ENCODE results near the gene DPPA2.
"Not testable (repeated sequence)": the region's sequence is repeated elsewhere in the genome, so short reads cannot be mapped to it uniquely, and the experiment has no call there.

The DPPA2 gene

DNA sequence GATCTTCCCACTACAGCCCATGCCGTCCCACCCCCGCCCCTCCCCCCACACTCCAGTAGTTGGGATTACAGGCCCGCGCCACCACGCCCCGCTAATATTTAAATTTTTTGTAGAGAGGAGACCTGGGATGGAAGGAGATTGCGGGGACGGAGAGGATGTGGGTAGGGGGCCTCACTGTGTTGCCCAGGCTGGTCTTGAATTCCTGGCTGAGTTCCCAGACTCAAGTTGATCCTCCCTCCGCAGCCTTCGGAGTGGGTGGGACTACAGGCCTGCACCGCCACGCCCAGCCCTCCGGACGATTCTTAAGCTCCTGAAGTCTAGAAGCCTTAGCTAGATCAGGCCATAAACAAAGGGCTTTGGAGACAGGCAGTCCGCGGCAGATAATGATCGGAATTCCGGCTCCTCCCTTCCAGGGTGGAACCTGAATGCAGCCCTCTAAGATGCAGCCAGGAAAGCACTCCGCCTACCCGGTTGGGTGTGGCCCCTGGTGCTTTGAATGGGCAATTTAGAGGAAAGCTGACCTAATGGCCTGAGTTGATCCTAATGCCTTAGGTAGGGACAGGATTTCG lies at the start of gene DPPA2:
DPPA2 (minus strand) TSS at position 356 of the 569 bp plus-strand sequence. CDS start 1,975 bp downstream, outside the sequence.
- no peak for DNase-seq

- DNase-seq = no peak
Observed at GRCh38 chr3:109364088-109364487, 47.8 kb upstream of the DPPA2 start.

DNA sequence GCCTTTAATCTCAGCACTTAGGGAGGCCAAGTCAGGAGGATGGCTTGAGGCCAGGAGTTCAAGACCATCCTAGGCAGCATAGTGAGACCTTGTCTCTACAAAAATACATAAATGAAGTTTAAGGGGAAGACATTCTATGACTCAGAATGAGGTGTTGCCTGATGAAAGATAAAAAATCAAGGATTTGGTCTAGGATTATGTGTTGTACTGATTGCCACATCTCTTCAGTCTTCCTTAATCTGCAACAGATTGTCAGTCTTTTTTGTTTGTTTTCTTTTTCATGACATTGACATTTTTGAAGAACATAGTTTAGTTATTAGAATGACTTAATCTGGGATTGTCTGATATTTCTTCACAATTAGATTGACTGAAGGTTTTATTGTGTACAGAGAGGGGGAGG lies 47.3 kb upstream of the DPPA2 start:
- no peak for DNase-seq

GRCh38 chr3:109362823-109363222 lies 46.5 kb upstream of the DPPA2 start:
- no peak for DNase-seq

GRCh38 chr3:109358809-109359208 lies 42.5 kb upstream of the DPPA2 start:
- DNase-seq = not testable (repeated sequence)

GRCh38 chr3:109356442-109357155 lies 40.3 kb upstream of the DPPA2 start:
- no peak for DNase-seq

GRCh38 chr3:109355625-109356441 lies 39.5 kb upstream of the DPPA2 start:
- DNase-seq = no peak

GRCh38 chr3:109353057-109353456 lies 36.7 kb upstream of the DPPA2 start:
- DNase-seq = no peak

DNA sequence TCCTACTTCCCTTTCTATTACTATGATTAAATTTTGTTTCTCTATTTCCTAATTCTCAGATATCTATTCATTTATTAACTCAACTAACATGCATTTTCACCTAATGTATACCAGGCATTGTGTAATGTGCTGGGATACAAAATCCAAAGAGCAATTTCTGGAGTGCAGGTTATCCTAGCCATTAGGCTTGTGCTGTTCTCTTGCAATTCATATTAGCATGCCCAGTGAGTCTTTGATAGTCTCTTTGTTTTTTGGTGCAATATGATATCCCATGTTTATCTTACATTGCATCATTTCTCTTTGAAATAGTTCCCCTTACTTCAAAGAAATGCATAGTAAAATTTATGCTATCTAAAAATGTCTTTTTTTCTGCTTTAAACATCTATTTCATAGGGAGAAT lies 34.9 kb upstream of the DPPA2 start:
- DNase-seq = no peak

DNA sequence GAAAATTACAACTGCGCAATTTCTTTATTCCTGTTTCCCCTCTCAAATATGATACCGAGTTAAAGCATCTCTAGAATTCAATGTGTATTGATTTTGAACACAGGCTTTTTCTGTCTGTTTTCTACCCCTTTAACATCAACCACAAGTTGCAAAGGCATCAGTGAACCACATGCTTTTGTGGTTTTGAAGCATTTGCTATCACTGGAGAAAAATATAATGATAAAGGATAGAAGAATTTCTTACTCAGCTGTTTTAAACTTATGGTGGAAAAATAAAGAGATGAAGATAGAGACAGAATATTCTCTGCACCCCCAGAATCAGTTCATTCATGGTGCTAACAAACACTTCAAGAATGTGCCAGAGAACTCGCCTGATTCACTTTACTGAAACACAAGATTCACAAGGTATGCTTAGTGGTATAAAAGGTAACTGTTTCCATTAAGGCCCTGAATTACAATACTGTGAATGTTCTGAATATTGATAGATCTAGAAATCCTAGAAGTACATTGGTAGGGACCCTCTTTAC lies 30.5 kb upstream of the DPPA2 start:
- DNase-seq = no peak

DNA sequence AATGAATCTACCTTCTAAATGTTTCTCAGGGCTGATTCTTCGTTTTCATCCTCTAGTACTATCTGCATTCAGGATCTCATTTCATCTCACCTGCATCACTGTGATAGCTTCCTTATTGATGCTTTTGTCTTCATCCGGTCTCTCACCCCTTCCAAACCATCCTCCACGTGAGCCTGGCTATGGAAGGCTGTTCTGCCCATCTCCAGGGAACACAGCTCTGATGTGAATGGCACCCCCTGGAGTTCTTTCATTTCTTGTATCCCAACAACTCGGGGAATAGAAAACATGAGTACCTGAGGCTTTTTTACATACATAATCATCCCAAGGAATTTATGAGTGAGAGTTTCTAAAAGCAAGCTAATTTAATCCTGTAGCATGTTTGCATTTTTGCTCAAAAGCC lies 29.8 kb upstream of the DPPA2 start:
- DNase-seq = no peak

DNA sequence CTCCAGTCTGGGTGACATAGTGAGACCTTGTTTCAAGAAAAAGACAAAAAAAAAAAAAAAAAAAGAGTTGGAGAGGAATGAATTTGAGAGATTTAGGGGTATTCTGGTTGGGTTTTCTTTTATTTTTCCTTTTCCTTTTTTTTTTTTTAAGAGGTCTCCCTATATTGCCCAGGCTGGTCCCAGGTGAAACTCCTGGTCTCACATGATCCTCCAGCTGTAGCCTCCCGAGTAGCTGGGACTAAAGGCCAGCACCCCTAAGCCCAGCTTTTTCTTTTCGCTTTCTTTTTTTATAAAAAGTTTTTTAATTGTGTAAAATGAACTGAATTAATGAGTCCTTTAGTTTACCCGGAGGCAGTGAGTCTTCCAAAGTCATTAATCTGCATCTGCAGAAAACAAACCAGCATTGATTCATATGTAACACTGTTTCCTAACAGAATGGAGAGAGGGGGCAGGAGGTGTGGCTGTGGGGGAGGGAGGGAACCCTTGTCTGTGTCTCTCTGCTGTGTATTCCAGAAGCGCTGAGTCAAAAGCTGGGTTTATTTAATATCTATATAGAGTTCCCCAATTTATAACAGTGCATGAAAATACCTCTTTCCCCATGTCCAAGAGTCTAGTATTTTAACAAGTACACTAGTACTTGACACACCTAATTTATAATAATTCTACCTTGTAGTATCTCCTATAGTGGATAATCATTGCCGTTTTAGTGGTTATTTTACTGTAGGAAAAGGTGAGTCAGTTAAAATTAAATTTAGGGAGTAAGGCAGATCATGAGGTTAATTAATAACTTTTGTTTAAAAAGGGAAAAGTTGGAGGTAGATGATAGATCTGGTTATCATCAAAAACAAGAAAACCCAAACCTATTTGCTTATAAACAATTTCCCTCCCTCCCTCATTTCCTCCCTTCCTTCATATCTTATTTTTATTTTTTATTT lies 23.7 kb upstream of the DPPA2 start:
- DNase-seq = no peak

DNA sequence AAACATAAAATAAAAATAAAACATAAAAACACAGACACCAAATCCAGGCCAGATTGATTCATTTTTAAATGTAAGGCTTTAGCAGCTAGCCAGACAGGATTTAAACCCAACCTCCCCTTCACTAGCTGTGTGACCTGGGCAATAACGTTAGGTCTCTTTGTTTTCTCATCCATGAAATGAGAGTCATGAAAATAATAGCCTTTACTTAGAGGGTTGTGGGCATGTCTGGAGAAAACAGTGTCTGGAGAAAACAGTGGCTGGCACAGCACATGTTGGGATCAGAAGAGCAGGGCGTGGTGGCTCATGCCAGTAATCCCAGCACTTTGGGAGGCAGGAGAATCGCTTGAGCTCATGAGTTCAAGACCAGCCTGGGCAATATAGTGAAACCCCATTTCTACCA lies 22.9 kb upstream of the DPPA2 start:
- DNase-seq = no peak

DNA sequence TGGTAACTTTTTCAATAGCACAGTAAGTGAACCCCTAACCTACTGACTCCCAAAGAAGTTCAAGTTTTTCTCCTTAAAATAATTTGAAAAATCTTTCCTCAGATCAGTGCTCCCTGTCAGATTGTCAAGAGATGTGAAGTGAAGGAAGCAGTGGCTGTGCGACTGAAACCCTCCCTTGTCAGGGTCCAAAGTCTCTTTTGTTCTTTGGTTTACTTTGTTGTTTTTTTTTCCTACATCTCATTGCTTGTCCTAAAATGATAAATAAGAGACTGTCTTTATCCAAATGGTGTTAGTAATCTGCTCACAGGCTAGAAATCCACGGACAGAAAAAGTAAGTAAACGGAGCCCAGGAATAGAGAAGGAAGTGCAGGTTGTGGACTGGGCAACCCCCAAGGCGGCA lies 22.0 kb upstream of the DPPA2 start:
- DNase-seq = no peak

DNA sequence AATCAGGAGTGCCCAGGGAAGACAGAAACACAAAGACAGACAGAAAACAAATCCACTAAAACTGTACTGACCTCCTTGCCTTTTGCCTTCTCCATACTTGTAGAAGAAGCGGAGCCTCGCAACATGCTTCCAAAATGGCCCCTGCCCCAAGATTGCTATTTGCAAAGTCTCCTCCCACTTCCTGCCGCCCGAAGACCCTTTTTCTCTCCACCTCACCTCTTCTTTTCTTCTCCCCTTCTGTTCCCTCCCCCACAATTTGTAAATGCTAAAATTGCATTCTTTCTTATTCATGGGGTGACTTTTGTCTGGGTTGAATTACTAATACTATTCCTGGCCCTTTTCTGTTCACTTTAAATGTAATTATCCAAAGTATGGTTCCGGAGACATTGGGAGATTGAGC lies 21.1 kb upstream of the DPPA2 start, which contains the start of gene DPPA4:
DPPA4 (minus strand) TSS at position 154 of the 400 bp plus-strand sequence; CDS start at position 125, 29 bp downstream.
- no peak for DNase-seq

- no peak for DNase-seq
Observed at GRCh38 chr3:109336291-109336861, 20.1 kb upstream of the DPPA2 start.

GRCh38 chr3:109334572-109334971 lies 18.3 kb upstream of the DPPA2 start:
- DNase-seq = no peak

- no peak for DNase-seq
Observed at GRCh38 chr3:109331692-109332091, 15.4 kb upstream of the DPPA2 start.

GRCh38 chr3:109330405-109330804 lies 14.1 kb upstream of the DPPA2 start:
- DNase-seq = no peak

GRCh38 chr3:109328202-109328601 lies 11.9 kb upstream of the DPPA2 start:
- no peak for DNase-seq

DNA sequence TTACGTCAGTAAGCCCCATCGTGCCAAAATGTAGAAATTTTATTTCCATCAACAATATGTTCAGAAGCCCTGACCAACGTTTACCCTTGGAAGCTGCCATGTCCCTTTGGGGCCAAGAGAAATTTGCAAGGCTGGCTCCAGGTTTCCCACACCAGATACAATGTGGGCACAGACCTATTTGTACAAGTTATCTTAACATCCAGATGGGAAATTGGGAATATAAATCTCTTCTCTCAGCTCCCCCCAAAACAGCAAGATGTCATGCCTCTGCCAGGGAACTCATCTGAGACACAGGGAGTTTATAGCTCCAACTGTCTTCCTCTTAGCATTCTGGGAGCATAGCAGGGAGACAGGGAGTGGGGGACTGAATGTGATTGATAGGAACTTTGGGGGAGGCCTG lies 9.3 kb upstream of the DPPA2 start:
- DNase-seq = no peak

- no peak for DNase-seq
Observed at GRCh38 chr3:109325109-109325508, 8.8 kb upstream of the DPPA2 start.
